ENCODE measurements around the gene ARHGAP28. TPM values are rescaled to one million over a fixed set of nuclear protein-coding genes. Genes with fewer than 3 reads are reported as not detected.

ARHGAP28 gene
- total RNA-seq, 1 experiment from 2014 or later: 9.2 TPM

GRCh38 chr18:6781796-6782195 is 52.3 kb downstream of the ARHGAP28 start:
- no peak overlapping the region for H3K4me3 Mint-ChIP-seq
- H3K27me3 Mint-ChIP-seq (ENCODE audit: low read depth): no peaks in the 10 kb centered on the region
- no peak overlapping the region for H2BK12ac ChIP-seq (ENCODE audit: insufficient read length, low read depth, low read length)
- H3K4ac ChIP-seq (ENCODE audit: low read depth, low read length): no peak overlapping the region
- no peak overlapping the region for H2AFZ ChIP-seq (ENCODE audit: low read length)
- H3K9me3 ChIP-seq (ENCODE audit: control insufficient read depth, low read depth, low read length): no peaks in the 10 kb centered on the region
- no peaks in the 10 kb centered on the region for H3K27me3 ChIP-seq (ENCODE audit: insufficient read depth, low read length)
- peaks cover 14% of the 10 kb centered on the region; the same call in 1 of the 2 replicates for H3K4me1 ChIP-seq (ENCODE audit: insufficient read depth, low read length)
- no peak overlapping the region for H3K14ac ChIP-seq (ENCODE audit: insufficient read depth, low read length)
- no peaks in the 10 kb centered on the region; the same call in 1 of the 2 replicates for H3K79me2 ChIP-seq (ENCODE audit: insufficient read depth, low read length)
- peaks cover 37% of the 10 kb centered on the region in 2 experiments for H3K4me1 Mint-ChIP-seq
- H3K27ac Mint-ChIP-seq: no peak overlapping the region; a peak in 2 of 7 replicates
- H2BK15ac ChIP-seq (ENCODE audit: low read depth, low read length): no peak overlapping the region
- no peak overlapping the region for H3T11ph ChIP-seq (ENCODE audit: low read length)
- no peak overlapping the region for H3K18ac ChIP-seq (ENCODE audit: insufficient read length, low read depth, low read length)
- H3K9ac ChIP-seq (ENCODE audit: extremely low read depth, insufficient read length, low read length): no peak overlapping the region
- no peak overlapping the region for H4K8ac ChIP-seq (replicated peaks; ENCODE audit: insufficient read length, low read depth, low read length)
- no peak overlapping the region for H3K4me2 ChIP-seq (ENCODE audit: insufficient read depth, insufficient read length, low read length)
- H3K9me3 Mint-ChIP-seq: no peaks in the 10 kb centered on the region
- H2BK20ac ChIP-seq (ENCODE audit: low read depth, low read length, poor library complexity, severe bottlenecking): no peak overlapping the region
- TF ChIP-seq CTCF (conservative IDR thresholded peaks at IDR 0.05): no peak
- no peak overlapping the region for H4K5ac ChIP-seq (ENCODE audit: insufficient read length, low read depth, low read length)
- no peak for DNase-seq
- no peaks in the 10 kb centered on the region for H3K79me1 ChIP-seq (ENCODE audit: insufficient read depth, low read depth, low read length, poor library complexity, severe bottlenecking)
- no peak overlapping the region for H2BK120ac ChIP-seq (ENCODE audit: low read depth, low read length, poor library complexity, severe bottlenecking)
- no peak overlapping the region for H3K56ac ChIP-seq (ENCODE audit: insufficient read length, low read depth, low read length)
- no peak overlapping the region for H2AK5ac ChIP-seq (ENCODE audit: insufficient read length, low read length)
- H3K23ac ChIP-seq (ENCODE audit: insufficient read length, low read depth, low read length): no peak overlapping the region
- no peak overlapping the region for H2BK5ac ChIP-seq (ENCODE audit: insufficient read length, low read length)
- no peak overlapping the region for H4K91ac ChIP-seq (ENCODE audit: insufficient read length, low read depth, low read length)
- no peaks in the 10 kb centered on the region for H3K23me2 ChIP-seq (ENCODE audit: insufficient read length, low read depth, low read length, poor library complexity, severe bottlenecking)
- H3K27ac ChIP-seq (ENCODE audit: insufficient read length, low read depth, low read length): no peak overlapping the region
- H4K20me1 ChIP-seq (ENCODE audit: control insufficient read depth, insufficient read depth, insufficient read length): no peaks in the 10 kb centered on the region
- H3K36me3 Mint-ChIP-seq (ENCODE audit: insufficient read depth in 1 of 3, low read depth in 3 of 3): no peaks in the 10 kb centered on the region
